Karpas-422 (cell line): ENCODE measurements around the gene GNG14. TPM values are rescaled to one million over a fixed set of nuclear protein-coding genes. Genes with fewer than 3 reads are reported as not detected.
A peak's percentile ranks its signal among the peaks of the same experiment; 100 is the strongest.
"Not testable (repeated sequence)": the region's sequence is repeated elsewhere in the genome, so short reads cannot be mapped to it uniquely, and the experiment has no call there.

ENCODE experiments used
- DNase-seq: peaks from one replicate; pipeline ENCODE4 v3.0.0-alpha.2; 2015
- H2AFZ ChIP-seq: fragments of 200-600 bp; sonication (generic); 2 replicates; pipeline ENCODE4 v1.6.1; 2014; ENCODE audit warnings: antibody characterized with exemption, low read length, mixed read lengths
- H3K27ac ChIP-seq: fragments of 200-600 bp; sonication (generic); 2 replicates; pipeline ENCODE4 v1.5.1; 2014; ENCODE audit warnings: mild to moderate bottlenecking, low read length, moderate library complexity
- H3K27me3 ChIP-seq: fragments of 200-600 bp; sonication (generic); 2 replicates; pipeline ENCODE4 v1.6.1; 2014; ENCODE audit warnings: low read length, mixed read lengths
- H3K36me3 ChIP-seq: fragments of 200-600 bp; sonication (generic); 2 replicates; pipeline ENCODE4 v1.6.1; 2014; ENCODE audit warnings: low read length, mixed read lengths; ENCODE audit not compliant: insufficient read depth
- H3K4me1 ChIP-seq: fragments of 200-600 bp; sonication (generic); 2 replicates; pipeline ENCODE4 v1.6.1; 2014; ENCODE audit warnings: mild to moderate bottlenecking, low read length, mixed read lengths
- H3K4me2 ChIP-seq: fragments of 200-600 bp; sonication (generic); 2 replicates; pipeline ENCODE4 v1.6.1; 2014; ENCODE audit warnings: low read length, low read depth, mild to moderate bottlenecking; ENCODE audit not compliant: poor library complexity, severe bottlenecking
- H3K4me3 ChIP-seq: fragments of 200-600 bp; sonication (generic); 2 replicates; pipeline ENCODE4 v1.5.1; 2014; ENCODE audit warnings: mild to moderate bottlenecking, antibody characterized with exemption, low read length, mixed read lengths
- H3K79me2 ChIP-seq: fragments of 200-600 bp; sonication (generic); 2 replicates; pipeline ENCODE4 v1.6.1; 2014; ENCODE audit warnings: mild to moderate bottlenecking, low read length, mixed read lengths
- H3K9ac ChIP-seq: fragments of 200-600 bp; sonication (generic); 2 replicates; pipeline ENCODE4 v1.6.0; 2014; ENCODE audit warnings: low read length
- H3K9me2 ChIP-seq: fragments of 200-600 bp; sonication (generic), shearing (Covaris generic); replicated peaks from 2 replicates; pipeline ENCODE4 v1.6.0; 2014; ENCODE audit warnings: mild to moderate bottlenecking, low read length, moderate library complexity; ENCODE audit not compliant: insufficient read depth
- H3K9me3 ChIP-seq: fragments of 300-700, 200-600 bp; sonication (generic); 2 replicates; pipeline ENCODE4 v1.6.1; 2014; ENCODE audit warnings: low read length, mixed read lengths
- H4K20me1 ChIP-seq: fragments of 200-600 bp; sonication (generic); 2 replicates; pipeline ENCODE4 v1.6.1; 2014; ENCODE audit warnings: mild to moderate bottlenecking, antibody characterized with exemption, low read length, low read depth; ENCODE audit not compliant: insufficient read depth
- total RNA-seq: library from RNA; depleted of rRNA; stranded (reverse); fragments of >200 nt; shearing (Covaris generic); gene quantifications from 2 replicates; pipeline ENCODE4 v1.2.3, GENCODE V29; 2014; ENCODE audit warnings: low replicate concordance

GNG14 gene
- total RNA-seq, 1 experiment from 2014 or later: not detected

DNA sequence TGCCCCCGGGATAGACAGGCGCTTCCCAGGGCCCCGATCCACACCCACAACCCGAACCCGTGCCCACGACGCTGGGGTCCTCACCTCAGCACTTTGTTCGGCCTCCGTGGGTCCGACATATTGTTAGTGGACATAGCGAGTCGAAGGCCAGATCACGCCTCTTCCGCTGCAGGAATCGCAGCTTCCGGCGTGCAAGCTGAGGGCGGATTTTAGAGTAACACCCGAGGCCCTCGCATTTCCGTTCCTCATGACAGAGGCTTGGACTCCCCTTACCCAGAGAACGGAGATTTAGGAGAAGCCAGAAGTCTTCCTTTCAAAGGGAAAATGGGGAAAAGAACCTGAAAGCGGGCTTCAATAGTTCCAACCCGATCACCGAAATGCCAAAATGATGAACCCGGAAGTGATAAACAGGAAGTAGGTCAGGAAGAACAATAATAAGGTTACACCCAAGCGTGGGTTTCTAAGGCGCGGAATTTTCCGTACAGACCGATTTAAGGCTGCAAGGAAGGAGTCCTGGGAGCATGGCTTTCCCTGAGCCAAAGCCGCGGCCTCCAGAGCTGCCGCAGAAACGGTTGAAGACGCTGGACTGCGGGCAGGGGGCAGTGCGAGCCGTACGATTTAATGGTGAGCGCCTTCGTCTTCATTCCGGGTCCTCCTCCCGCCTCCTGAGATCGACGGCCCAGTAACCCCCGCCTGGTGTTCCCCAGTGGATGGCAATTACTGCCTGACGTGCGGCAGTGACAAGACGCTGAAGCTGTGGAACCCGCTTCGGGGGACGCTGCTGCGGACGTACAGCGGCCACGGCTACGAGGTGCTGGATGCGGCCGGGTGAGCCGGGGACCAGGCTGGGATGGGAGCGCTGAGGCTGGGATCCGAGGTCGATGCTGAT is 18.3 kb upstream of the GNG14 start:
- peaks cover 43% of the 10 kb centered on the region for H3K4me1 ChIP-seq
- H3K4me3 ChIP-seq: peak overlapping the region; percentile 85
- peaks cover 57% of the 10 kb centered on the region for H3K79me2 ChIP-seq

DNA sequence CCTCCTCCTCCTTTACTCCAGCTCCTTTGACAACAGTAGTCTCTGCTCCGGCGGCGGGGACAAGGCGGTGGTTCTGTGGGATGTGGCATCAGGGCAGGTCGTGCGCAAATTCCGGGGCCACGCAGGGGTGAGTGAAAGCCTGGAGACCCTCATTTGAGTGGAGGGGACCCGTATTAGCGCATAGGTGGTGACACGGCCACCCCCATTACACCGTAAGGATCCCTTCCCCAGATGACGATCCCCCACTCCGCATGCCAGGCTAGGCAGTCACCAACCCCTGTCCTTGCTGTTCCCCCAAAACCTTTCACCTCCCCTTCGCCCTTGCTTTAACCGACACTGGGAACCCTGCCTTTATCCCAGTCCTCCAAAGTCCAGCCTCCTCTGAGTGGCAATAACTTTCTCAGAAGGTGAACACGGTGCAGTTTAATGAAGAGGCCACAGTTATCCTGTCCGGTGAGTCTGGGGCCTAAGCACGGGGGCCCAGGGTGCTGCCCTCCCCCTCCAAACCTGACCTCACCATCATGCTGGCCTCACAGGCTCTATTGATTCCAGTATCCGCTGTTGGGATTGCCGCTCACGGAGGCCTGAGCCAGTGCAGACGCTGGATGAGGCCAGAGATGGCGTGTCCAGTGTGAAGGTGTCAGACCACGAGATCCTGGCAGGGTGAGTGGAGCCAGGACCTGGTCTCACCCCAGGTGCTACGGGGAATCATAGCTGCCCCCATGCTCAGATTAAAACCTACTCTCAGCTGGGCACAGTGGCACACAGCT is 17.5 kb upstream of the GNG14 start:
- H3K27me3 ChIP-seq: no peaks in the 10 kb centered on the region
- H4K20me1 ChIP-seq: no peaks in the 10 kb centered on the region
- peak overlapping the region; percentile 93 for H3K9ac ChIP-seq
- H3K79me2 ChIP-seq: peaks cover 51% of the 10 kb centered on the region
- no peak overlapping the region for H2AFZ ChIP-seq
- H3K9me2 ChIP-seq: no peaks in the 10 kb centered on the region
- peaks cover 4% of the 10 kb centered on the region; the same call in 1 of the 2 replicates for H3K36me3 ChIP-seq
- no peaks in the 10 kb centered on the region for H3K9me3 ChIP-seq
- peak overlapping the region; percentile 85 for H3K4me3 ChIP-seq
- H3K4me1 ChIP-seq: peaks cover 35% of the 10 kb centered on the region
- DNase-seq: no peak
- H3K4me2 ChIP-seq: peak overlapping the region; percentile 89
- no peak overlapping the region for H3K27ac ChIP-seq

More for the DNA sequence above, 18.3 kb upstream of the GNG14 start:
- no peaks in the 10 kb centered on the region for H4K20me1 ChIP-seq
- peak; percentile 91 for DNase-seq
- H2AFZ ChIP-seq: peak overlapping the region; percentile 98
- H3K9ac ChIP-seq: peak overlapping the region; percentile 93
- peak overlapping the region; percentile 80 for H3K27ac ChIP-seq
- H3K27me3 ChIP-seq: no peaks in the 10 kb centered on the region
- no peaks in the 10 kb centered on the region for H3K9me3 ChIP-seq
- H3K4me2 ChIP-seq: peak overlapping the region; percentile 89
- no peaks in the 10 kb centered on the region for H3K9me2 ChIP-seq
- H3K36me3 ChIP-seq: peaks cover 9% of the 10 kb centered on the region

DNA sequence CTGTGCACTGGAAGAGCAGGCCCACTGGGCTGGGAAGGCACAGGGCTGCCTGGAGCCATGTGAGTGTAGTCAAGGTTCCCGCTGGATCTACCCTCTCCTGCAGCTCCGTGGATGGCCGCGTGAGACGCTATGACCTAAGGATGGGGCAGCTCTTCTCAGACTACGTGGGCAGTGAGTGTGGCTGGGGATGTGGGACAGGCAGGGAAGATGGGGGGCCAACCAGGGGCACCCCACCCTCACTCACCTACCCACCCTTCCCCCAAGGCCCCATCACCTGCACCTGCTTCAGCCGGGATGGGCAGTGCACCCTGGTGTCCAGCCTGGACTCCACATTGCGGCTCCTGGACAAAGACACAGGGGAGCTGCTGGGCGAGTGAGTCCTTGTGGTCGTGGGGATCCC is 15.1 kb upstream of the GNG14 start:
- H3K79me2 ChIP-seq: peaks cover 36% of the 10 kb centered on the region
- H3K4me2 ChIP-seq: no peak overlapping the region
- no peak overlapping the region for H3K4me3 ChIP-seq
- no peaks in the 10 kb centered on the region for H3K9me2 ChIP-seq
- H3K9ac ChIP-seq: no peak overlapping the region
- peaks cover 20% of the 10 kb centered on the region for H3K4me1 ChIP-seq
- H3K36me3 ChIP-seq: peaks cover 17% of the 10 kb centered on the region
- no peak overlapping the region for H2AFZ ChIP-seq
- no peaks in the 10 kb centered on the region for H3K9me3 ChIP-seq
- H4K20me1 ChIP-seq: no peaks in the 10 kb centered on the region
- no peak for DNase-seq
- no peak overlapping the region for H3K27ac ChIP-seq
- H3K27me3 ChIP-seq: no peaks in the 10 kb centered on the region

DNA sequence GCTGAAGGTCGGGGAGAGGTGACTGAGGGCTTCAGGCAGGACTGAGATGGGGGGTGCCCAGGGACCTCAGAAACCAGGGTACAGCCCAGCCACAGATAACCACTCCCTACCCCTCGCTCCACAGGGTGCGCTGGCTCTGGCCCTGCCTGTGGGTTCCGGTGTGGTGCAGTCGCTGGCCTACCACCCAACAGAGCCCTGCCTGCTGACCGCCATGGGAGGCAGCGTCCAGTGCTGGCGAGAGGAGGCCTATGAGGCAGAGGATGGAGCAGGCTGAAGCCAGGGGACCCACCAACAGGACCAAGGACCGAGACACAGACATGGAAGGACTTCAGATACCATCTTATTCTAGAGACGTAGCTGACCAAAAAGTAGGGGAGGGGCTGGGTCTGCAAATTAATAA is 12.4 kb upstream of the GNG14 start:
- no peak overlapping the region for H2AFZ ChIP-seq
- H3K9me3 ChIP-seq: no peaks in the 10 kb centered on the region
- H3K9ac ChIP-seq: no peak overlapping the region
- H3K27ac ChIP-seq: no peak overlapping the region
- no peaks in the 10 kb centered on the region for H3K9me2 ChIP-seq
- H4K20me1 ChIP-seq: no peaks in the 10 kb centered on the region
- no peak overlapping the region for H3K4me3 ChIP-seq
- H3K36me3 ChIP-seq: peaks cover 28% of the 10 kb centered on the region
- no peak for DNase-seq
- no peaks in the 10 kb centered on the region for H3K27me3 ChIP-seq
- no peak overlapping the region for H3K4me2 ChIP-seq
- H3K4me1 ChIP-seq: peaks cover 10% of the 10 kb centered on the region
- H3K79me2 ChIP-seq: peaks cover 27% of the 10 kb centered on the region

DNA sequence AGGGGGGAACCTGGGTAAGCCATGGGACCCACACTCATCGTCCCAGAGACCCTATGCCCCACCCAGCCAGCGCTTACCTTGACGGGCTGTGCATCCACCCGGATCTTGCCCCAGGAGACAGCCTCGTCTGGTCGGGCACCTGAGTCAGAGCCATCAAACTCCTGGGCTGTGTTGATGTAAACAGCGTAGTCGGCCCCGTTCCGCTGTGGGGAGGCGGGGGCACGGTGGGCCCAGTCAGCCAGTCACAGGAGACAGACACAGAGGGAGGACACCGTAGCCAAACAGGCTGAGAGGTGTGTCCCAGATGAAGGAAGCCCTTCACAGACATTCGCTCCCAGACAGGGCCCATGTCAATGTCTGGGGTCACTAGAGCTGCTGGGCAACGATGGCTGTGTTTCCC is 11.9 kb upstream of the GNG14 start:
- DNase-seq: no peak
- Histone ChIP-seq H3K9me2 (no peaks in the 10 kb centered on the region), H3K4me2 (no peak overlapping the region), H4K20me1 (no peaks in the 10 kb centered on the region), H3K9ac (no peak overlapping the region), H3K79me2 (peaks cover 23% of the 10 kb centered on the region), H3K36me3 (peaks cover 28% of the 10 kb centered on the region), H2AFZ (no peak overlapping the region), H3K27ac (no peak overlapping the region), H3K27me3 (no peaks in the 10 kb centered on the region), H3K9me3 (no peaks in the 10 kb centered on the region), H3K4me3 (no peak overlapping the region), H3K4me1 (peaks cover 6% of the 10 kb centered on the region)

DNA sequence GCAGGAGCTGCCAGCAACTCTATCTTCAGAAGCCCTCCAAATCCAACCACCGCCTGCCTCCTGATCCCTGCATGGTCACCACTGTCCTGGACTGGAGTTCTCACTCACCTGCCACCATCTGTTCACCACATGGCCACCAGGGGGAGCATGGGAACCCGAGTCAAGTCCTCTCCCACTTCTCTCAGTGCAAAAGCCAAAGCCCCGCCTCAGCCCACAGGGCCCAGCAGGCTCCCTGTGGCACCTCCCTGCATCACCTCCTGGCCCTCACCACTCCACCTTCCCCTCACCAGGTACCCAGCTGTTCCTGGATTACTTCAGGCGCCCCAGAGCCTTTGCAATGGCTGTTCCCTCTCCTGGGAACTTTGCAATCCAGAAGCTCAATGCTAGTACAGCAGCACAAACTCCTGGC is 11.4 kb upstream of the GNG14 start:
- H3K9ac ChIP-seq: no peak overlapping the region
- no peaks in the 10 kb centered on the region for H3K9me3 ChIP-seq
- H3K9me2 ChIP-seq: no peaks in the 10 kb centered on the region
- peaks cover 23% of the 10 kb centered on the region for H3K79me2 ChIP-seq
- peak; percentile 95 for DNase-seq
- no peak overlapping the region for H3K4me3 ChIP-seq
- no peaks in the 10 kb centered on the region for H3K27me3 ChIP-seq
- no peak overlapping the region for H3K27ac ChIP-seq
- no peaks in the 10 kb centered on the region for H4K20me1 ChIP-seq
- H3K4me2 ChIP-seq: no peak overlapping the region
- peaks cover 6% of the 10 kb centered on the region for H3K4me1 ChIP-seq
- H2AFZ ChIP-seq: no peak overlapping the region
- peaks cover 28% of the 10 kb centered on the region for H3K36me3 ChIP-seq

DNA sequence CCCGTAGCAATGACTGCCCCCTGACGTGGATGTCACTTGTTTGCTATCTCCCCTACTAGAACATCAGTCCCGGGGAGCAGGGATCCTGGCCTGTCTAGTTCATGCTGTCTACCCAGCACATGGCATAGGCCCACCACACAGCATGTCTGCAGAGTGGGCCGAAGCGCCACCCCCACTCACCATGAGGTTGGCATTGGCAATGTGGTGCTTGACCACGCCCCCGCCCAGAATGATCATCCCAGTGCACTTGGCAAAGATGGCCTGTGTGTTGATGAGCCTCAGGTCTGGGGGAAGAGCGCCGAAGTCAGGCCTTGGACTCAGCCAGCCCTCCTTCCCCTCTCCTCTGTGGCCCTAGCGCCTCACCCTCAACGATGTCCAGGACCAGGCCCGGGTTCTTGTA is 10.9 kb upstream of the GNG14 start:
- H3K9me3 ChIP-seq: no peaks in the 10 kb centered on the region
- no peaks in the 10 kb centered on the region for H3K27me3 ChIP-seq
- no peaks in the 10 kb centered on the region for H3K9me2 ChIP-seq
- peaks cover 28% of the 10 kb centered on the region for H3K36me3 ChIP-seq
- no peak overlapping the region for H2AFZ ChIP-seq
- H4K20me1 ChIP-seq: no peaks in the 10 kb centered on the region
- DNase-seq: no peak
- H3K4me1 ChIP-seq: peaks cover 6% of the 10 kb centered on the region
- no peak overlapping the region for H3K9ac ChIP-seq
- no peak overlapping the region for H3K4me3 ChIP-seq
- peaks cover 23% of the 10 kb centered on the region for H3K79me2 ChIP-seq
- H3K4me2 ChIP-seq: no peak overlapping the region
- H3K27ac ChIP-seq: no peak overlapping the region

DNA sequence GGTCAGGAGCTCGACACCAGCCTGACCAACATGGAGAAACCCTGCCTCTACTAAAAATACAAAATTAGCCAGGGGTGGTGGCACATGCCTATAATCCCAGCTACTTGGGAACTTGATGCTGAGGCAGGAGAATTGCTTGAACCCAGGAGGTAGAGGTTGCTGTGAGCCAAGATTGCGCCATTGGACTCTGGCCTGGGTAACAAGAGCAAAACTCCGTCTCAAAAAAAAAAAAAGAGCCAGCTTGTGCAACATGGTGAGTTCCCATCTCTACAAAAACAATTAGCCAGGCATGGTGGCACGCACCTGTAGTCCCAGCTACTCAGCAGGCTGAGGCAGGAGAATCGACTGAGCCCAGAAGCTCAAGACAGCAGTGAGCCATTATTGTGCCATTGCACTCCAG is 9.8 kb upstream of the GNG14 start:
- H3K27ac ChIP-seq, H3K27me3 ChIP-seq, H3K9me2 ChIP-seq, H3K4me2 ChIP-seq, H2AFZ ChIP-seq, H4K20me1 ChIP-seq, H3K4me1 ChIP-seq, H3K9ac ChIP-seq, H3K4me3 ChIP-seq, H3K9me3 ChIP-seq, DNase-seq: not testable (repeated sequence)
- peaks cover 28% of the 10 kb centered on the region for H3K36me3 ChIP-seq
- peaks cover 23% of the 10 kb centered on the region for H3K79me2 ChIP-seq
